Neural cell (in vitro differentiated cells): ENCODE measurements around the gene CDCA8.

ENCODE experiments used
- EP300 ChIP-seq: fragments of 450-650 bp; conservative IDR thresholded peaks from 2 replicates; pipeline ENCODE4 v1.6.1; 2014; ENCODE audit warnings: antibody characterized with exemption, mild to moderate bottlenecking, moderate library complexity; ENCODE audit not compliant: poor library complexity, severe bottlenecking
- POLR2AphosphoS5 ChIP-seq: IDR thresholded peaks from 2 replicates; pipeline ENCODE4 v1.6.1; 2012
- REST ChIP-seq: IDR thresholded peaks from 2 replicates; pipeline ENCODE4 v1.6.1; 2012; ENCODE audit warnings: borderline replicate concordance
- SMC3 ChIP-seq: fragments of 450-650 bp; conservative IDR thresholded peaks from 2 replicates; pipeline ENCODE4 v1.6.1; 2014; ENCODE audit warnings: antibody characterized with exemption, mild to moderate bottlenecking, moderate library complexity; ENCODE audit not compliant: poor library complexity
- TAF1 ChIP-seq: IDR thresholded peaks from 2 replicates; pipeline ENCODE4 v1.6.1; 2012; ENCODE audit warnings: low read depth
- TF ChIP-seq, protein P1 (sequence below): fragments of 450-650 bp; IDR thresholded peaks from 2 replicates; pipeline ENCODE4 v1.5.1; 2014; ENCODE audit warnings: antibody characterized with exemption, mild to moderate bottlenecking, moderate library complexity; ENCODE audit not compliant: poor library complexity, severe bottlenecking

GRCh38 chr1:37725851-37726613, 33.7 kb downstream of the CDCA8 start:
- TF ChIP-seq POLR2AphosphoS5 (no peak), REST (no peak), EP300 (no peak), SMC3 (no peak), TAF1 (no peak)
- TF ChIP-seq, protein P1, sequence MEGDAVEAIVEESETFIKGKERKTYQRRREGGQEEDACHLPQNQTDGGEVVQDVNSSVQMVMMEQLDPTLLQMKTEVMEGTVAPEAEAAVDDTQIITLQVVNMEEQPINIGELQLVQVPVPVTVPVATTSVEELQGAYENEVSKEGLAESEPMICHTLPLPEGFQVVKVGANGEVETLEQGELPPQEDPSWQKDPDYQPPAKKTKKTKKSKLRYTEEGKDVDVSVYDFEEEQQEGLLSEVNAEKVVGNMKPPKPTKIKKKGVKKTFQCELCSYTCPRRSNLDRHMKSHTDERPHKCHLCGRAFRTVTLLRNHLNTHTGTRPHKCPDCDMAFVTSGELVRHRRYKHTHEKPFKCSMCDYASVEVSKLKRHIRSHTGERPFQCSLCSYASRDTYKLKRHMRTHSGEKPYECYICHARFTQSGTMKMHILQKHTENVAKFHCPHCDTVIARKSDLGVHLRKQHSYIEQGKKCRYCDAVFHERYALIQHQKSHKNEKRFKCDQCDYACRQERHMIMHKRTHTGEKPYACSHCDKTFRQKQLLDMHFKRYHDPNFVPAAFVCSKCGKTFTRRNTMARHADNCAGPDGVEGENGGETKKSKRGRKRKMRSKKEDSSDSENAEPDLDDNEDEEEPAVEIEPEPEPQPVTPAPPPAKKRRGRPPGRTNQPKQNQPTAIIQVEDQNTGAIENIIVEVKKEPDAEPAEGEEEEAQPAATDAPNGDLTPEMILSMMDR, result no peak
